CD4-positive, alpha-beta T cell treated with Interferon gamma for 1 hour (primary cell): ENCODE results near the gene ARHGAP24.

Source experiments
- DNase-seq: peaks from one replicate; pipeline ENCODE4 v3.0.0-alpha.2; 2020

Gene ARHGAP24

GRCh38 chr4:85748654-85749053 lies 273.7 kb downstream of the ARHGAP24 start:
- no peak for DNase-seq

GRCh38 chr4:85751866-85752265 lies 276.9 kb downstream of the ARHGAP24 start:
- DNase-seq = no peak

GRCh38 chr4:85755285-85755684 lies 280.3 kb downstream of the ARHGAP24 start:
- no peak for DNase-seq

GRCh38 chr4:85756938-85757337 lies 282.0 kb downstream of the ARHGAP24 start:
- DNase-seq = no peak

GRCh38 chr4:85759388-85759787 lies 284.4 kb downstream of the ARHGAP24 start:
- DNase-seq = no peak

- DNase-seq = no peak
Measured at GRCh38 chr4:85760511-85760910, 285.6 kb downstream of the ARHGAP24 start.

GRCh38 chr4:85761803-85762528 lies 287.0 kb downstream of the ARHGAP24 start:
- peak; percentile 6 for DNase-seq

- no peak for DNase-seq
Measured at GRCh38 chr4:85762529-85762871, 287.6 kb downstream of the ARHGAP24 start.

GRCh38 chr4:85763202-85763601 lies 288.3 kb downstream of the ARHGAP24 start:
- DNase-seq = no peak

- no peak for DNase-seq
Measured at GRCh38 chr4:85767649-85768048, 292.7 kb downstream of the ARHGAP24 start.

GRCh38 chr4:85769009-85769408 lies 294.1 kb downstream of the ARHGAP24 start:
- no peak for DNase-seq

GRCh38 chr4:85772470-85772869 lies 297.5 kb downstream of the ARHGAP24 start:
- no peak for DNase-seq

GRCh38 chr4:85773372-85773771 lies 298.4 kb downstream of the ARHGAP24 start:
- no peak for DNase-seq

- DNase-seq = no peak
Measured at GRCh38 chr4:85774000-85774399, 299.1 kb downstream of the ARHGAP24 start.

- no peak for DNase-seq
Measured at GRCh38 chr4:85774489-85774888, 299.5 kb downstream of the ARHGAP24 start.

GRCh38 chr4:85776096-85776495 lies 301.1 kb downstream of the ARHGAP24 start:
- no peak for DNase-seq

- no peak for DNase-seq
Measured at GRCh38 chr4:85776579-85776978, 301.6 kb downstream of the ARHGAP24 start.

- no peak for DNase-seq
Measured at GRCh38 chr4:85777908-85778631, 303.1 kb downstream of the ARHGAP24 start.

GRCh38 chr4:85778632-85779131 lies 303.7 kb downstream of the ARHGAP24 start:
- DNase-seq = no peak

GRCh38 chr4:85779165-85779564 lies 304.2 kb downstream of the ARHGAP24 start:
- DNase-seq = no peak

- DNase-seq = no peak
Measured at GRCh38 chr4:85780664-85781063, 305.7 kb downstream of the ARHGAP24 start.

GRCh38 chr4:85783483-85783882 lies 308.5 kb downstream of the ARHGAP24 start:
- DNase-seq = no peak

GRCh38 chr4:85783900-85784299 lies 308.9 kb downstream of the ARHGAP24 start:
- DNase-seq = no peak

GRCh38 chr4:85784348-85784747 lies 309.4 kb downstream of the ARHGAP24 start:
- no peak for DNase-seq
